GM21526 (cell line): ENCODE results near the gene LRRN3.
"Not testable (repeated sequence)": the region's sequence is repeated elsewhere in the genome, so short reads cannot be mapped to it uniquely, and the experiment has no call there.

Experiments used
- ATAC-seq: cut with Tn5 transposase; IDR thresholded peaks from one replicate; pipeline ENCODE4 v1.9.1; 2021; ENCODE audit warnings: moderate library complexity; ENCODE audit not compliant: unreplicated experiment, low FRiP score

The LRRN3 gene

GRCh38 chr7:111090846-111091245 lies at the start of gene LRRN3:
Gene LRRN3 (plus strand): TSS chr7:111091127. CDS start chr7:111122773, 31,646 bp downstream.
- ATAC-seq = no peak

- ATAC-seq = no peak
Observed at GRCh38 chr7:111041577-111041976, 49.4 kb upstream of the LRRN3 start.

- ATAC-seq = no peak
Observed at GRCh38 chr7:111042842-111043241, 48.1 kb upstream of the LRRN3 start.

- no peak for ATAC-seq
Observed at GRCh38 chr7:111043561-111043960, 47.4 kb upstream of the LRRN3 start.

GRCh38 chr7:111045449-111045848 lies 45.5 kb upstream of the LRRN3 start:
- ATAC-seq = no peak

GRCh38 chr7:111047595-111047994 lies 43.3 kb upstream of the LRRN3 start:
- no peak for ATAC-seq

- ATAC-seq = no peak
Observed at GRCh38 chr7:111049971-111050680, 40.8 kb upstream of the LRRN3 start.

- no peak for ATAC-seq
Observed at GRCh38 chr7:111050875-111051416, 40.0 kb upstream of the LRRN3 start.

- ATAC-seq = no peak
Observed at GRCh38 chr7:111051832-111052231, 39.1 kb upstream of the LRRN3 start.

GRCh38 chr7:111053035-111053434 lies 37.9 kb upstream of the LRRN3 start:
- ATAC-seq = no peak

GRCh38 chr7:111056371-111056770 lies 34.6 kb upstream of the LRRN3 start:
- no peak for ATAC-seq

- no peak for ATAC-seq
Observed at GRCh38 chr7:111057066-111057465, 33.9 kb upstream of the LRRN3 start.

GRCh38 chr7:111059833-111060232 lies 31.1 kb upstream of the LRRN3 start:
- ATAC-seq = no peak

- ATAC-seq = no peak
Observed at GRCh38 chr7:111063166-111063565, 27.8 kb upstream of the LRRN3 start.

- no peak for ATAC-seq
Observed at GRCh38 chr7:111067251-111067650, 23.7 kb upstream of the LRRN3 start.

GRCh38 chr7:111067682-111068081 lies 23.2 kb upstream of the LRRN3 start:
- no peak for ATAC-seq

- no peak for ATAC-seq
Observed at GRCh38 chr7:111068618-111069017, 22.3 kb upstream of the LRRN3 start.

- no peak for ATAC-seq
Observed at GRCh38 chr7:111071556-111071955, 19.4 kb upstream of the LRRN3 start.

- not testable (repeated sequence) for ATAC-seq
Observed at GRCh38 chr7:111072658-111073057, 18.3 kb upstream of the LRRN3 start.

- no peak for ATAC-seq
Observed at GRCh38 chr7:111074071-111074747, 16.7 kb upstream of the LRRN3 start.

- ATAC-seq = no peak
Observed at GRCh38 chr7:111074748-111075146, 16.2 kb upstream of the LRRN3 start.

- ATAC-seq = no peak
Observed at GRCh38 chr7:111075498-111075897, 15.4 kb upstream of the LRRN3 start.
